ENCODE measurements around the gene UGT1A5. TPM values are rescaled to one million over a fixed set of nuclear protein-coding genes. Genes with fewer than 3 reads are reported as not detected.

UGT1A5 gene
- total and polyA plus RNA-seq, 2 of the 13 experiments (the other 11 are each of a cell fraction or from before 2014, with no cell fraction given) = not detected

- TF ChIP-seq HDAC2 (CRISPR knock-in tag; IDR thresholded peaks at IDR 0.05) (peak; percentile 99), TARDBP (CRISPR knock-in tag; IDR thresholded peaks at IDR 0.05) (peak; percentile 95), MTERF4 (CRISPR knock-in tag; IDR thresholded peaks at IDR 0.05) (no peak), SIN3A (IDR thresholded peaks at IDR 0.05; ENCODE audit: borderline replicate concordance, low read depth, low read length) (no peak), ZNF562 (CRISPR knock-in tag; IDR thresholded peaks at IDR 0.05; ENCODE audit: borderline replicate concordance) (0 out of 2 replicates have a peak, but pooled peaks have one; percentile 79), SP1 (IDR thresholded peaks at IDR 0.05) (no peak), SP1 (CRISPR knock-in tag; IDR thresholded peaks at IDR 0.05) (no peak; the same call in 1 of the 2 replicates), ISX (CRISPR knock-in tag; conservative IDR thresholded peaks at IDR 0.05) (no peak), ZNF567 (CRISPR knock-in tag; IDR thresholded peaks at IDR 0.05; ENCODE audit: borderline replicate concordance) (no peak), MED1 (CRISPR knock-in tag; IDR thresholded peaks at IDR 0.05) (peak; percentile 95), PRDM4 (CRISPR knock-in tag; IDR thresholded peaks at IDR 0.05; ENCODE audit: borderline replicate concordance) (no peak), GATA4 (IDR thresholded peaks at IDR 0.05; ENCODE audit: borderline replicate concordance, low read depth) (peak; percentile 97), RFX5 (IDR thresholded peaks at IDR 0.05; ENCODE audit: low read depth, low read length) (no peak), HDAC6 (IDR thresholded peaks at IDR 0.05; ENCODE audit: low read depth, low read length) (no peak), PHF21A (CRISPR knock-in tag; IDR thresholded peaks at IDR 0.05) (peak; percentile 88), MAFK (conservative IDR thresholded peaks at IDR 0.05 in 1 of 2, IDR thresholded peaks at IDR 0.05 in 1 of 2; ENCODE audit: low read length in 2 of 2) (no peak), ZNF687 (CRISPR knock-in tag; IDR thresholded peaks at IDR 0.05) (no peak), DR1 (CRISPR knock-in tag; IDR thresholded peaks at IDR 0.05) (no peak)
- TF ChIP-seq, protein P1, sequence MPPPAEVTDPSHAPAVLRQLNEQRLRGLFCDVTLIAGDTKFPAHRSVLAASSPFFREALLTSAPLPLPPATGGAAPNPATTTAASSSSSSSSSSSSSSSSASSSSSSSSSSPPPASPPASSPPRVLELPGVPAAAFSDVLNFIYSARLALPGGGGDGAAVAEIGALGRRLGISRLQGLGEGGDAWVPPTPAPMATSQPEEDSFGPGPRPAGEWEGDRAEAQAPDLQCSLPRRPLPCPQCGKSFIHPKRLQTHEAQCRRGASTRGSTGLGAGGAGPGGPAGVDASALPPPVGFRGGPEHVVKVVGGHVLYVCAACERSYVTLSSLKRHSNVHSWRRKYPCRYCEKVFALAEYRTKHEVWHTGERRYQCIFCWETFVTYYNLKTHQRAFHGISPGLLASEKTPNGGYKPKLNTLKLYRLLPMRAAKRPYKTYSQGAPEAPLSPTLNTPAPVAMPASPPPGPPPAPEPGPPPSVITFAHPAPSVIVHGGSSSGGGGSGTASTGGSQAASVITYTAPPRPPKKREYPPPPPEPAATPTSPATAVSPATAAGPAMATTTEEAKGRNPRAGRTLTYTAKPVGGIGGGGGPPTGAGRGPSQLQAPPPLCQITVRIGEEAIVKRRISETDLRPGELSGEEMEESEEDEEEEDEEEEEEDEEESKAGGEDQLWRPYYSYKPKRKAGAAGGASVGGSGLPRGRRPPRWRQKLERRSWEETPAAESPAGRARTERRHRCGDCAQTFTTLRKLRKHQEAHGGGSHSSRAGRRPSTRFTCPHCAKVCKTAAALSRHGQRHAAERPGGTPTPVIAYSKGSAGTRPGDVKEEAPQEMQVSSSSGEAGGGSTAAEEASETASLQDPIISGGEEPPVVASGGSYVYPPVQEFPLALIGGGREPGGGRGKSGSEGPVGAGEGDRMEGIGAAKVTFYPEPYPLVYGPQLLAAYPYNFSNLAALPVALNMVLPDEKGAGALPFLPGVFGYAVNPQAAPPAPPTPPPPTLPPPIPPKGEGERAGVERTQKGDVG (CRISPR knock-in tag; IDR thresholded peaks at IDR 0.05; ENCODE audit: borderline replicate concordance) = no peak
Measured at GRCh38 chr2:233756429-233757081, 43.8 kb downstream of the UGT1A5 start (continued).

Measured in HepG2 (cell line).